ENCODE data around the gene PSMC4.
A peak's percentile ranks its signal among the peaks of the same experiment; 100 is the strongest.

Gene PSMC4

DNA sequence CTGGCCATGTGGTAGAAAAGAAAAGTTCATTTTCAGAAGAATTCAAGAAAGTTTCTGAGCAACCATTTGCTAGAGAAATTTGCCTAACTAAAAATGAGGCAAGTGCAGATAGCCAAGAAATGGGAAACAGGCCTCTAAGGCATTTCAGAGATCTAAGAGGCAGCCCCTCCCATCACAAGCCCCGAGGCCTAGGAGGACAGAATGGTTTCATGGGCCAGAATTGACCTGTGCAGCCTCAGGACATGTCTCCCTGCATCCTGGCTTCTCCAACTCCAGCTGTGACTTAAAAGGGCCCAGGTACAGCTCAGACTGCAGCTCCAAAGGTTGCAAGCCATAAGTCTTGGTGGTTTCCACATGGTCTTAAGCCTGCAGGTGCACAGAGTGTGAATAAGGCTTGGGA lies 22.6 kb downstream of the PSMC4 start:
- DNase-seq (ENCODE audit: low read depth): no peak

DNA sequence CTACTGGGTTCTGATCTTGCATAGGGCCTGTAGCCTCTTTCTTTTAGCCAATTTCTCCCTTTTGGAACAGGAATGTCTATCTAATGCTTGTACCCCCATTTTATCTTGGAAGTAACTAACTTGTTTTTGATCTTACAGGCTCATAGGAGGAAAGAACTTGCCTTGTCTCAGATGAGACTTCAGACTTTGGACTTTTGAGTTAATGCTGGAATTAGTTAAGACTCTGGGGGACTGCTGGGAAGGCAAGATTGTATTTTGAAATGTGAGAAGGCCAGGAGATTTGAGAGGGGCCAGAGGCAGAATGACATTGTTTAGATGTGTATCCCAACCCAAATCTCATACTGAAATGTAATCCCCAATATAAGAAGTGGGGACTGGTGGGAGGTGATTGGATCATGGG lies 23.4 kb downstream of the PSMC4 start:
- DNase-seq (ENCODE audit: low read depth): no peak

DNA sequence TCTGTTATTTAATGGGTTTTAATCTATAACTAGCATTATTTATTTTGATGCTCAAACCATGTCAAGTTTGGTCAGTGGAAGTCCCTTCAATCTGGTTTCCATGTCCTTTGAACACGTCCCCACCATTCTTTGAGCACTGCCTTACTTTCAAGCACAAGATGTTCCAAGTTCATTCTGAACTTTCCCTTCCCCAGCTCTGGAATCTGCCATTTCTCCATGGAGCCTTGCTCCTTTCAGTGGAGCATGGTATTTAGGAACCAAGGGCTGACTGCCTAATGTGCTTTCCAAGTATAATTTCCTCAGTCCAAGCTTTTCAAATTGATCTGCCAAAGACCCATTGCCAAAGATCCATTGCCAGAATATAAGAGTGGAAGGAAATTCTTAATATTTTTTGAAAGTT lies 24.8 kb downstream of the PSMC4 start:
- no peak for DNase-seq (ENCODE audit: low read depth)

DNA sequence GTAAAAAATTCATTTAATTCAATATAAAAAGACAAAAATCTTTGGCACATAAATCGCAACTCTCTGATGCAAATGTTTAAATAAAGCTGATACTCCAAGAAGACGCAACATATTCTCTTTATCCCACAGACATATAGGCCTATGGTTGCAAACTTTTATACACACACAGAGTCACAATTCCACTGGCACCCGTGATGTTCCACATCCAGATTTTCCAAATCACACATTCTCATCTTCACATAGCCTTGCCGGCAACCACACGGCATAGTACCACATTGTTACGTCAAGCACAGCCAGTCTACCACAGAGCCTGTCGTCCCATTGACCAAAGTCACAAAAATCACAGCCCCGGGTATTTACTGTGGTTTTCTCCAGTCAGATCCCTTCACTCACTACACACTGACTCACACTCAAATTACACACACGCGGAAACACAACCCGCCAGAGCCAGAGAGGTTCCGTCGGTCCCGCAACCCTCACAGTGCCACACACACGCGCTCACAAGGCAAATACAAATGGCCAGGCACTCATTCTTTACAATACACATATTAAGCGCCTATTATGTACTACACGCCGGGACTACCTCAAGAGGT lies 25.3 kb downstream of the PSMC4 start:
- DNase-seq (ENCODE audit: low read depth): no peak

DNA sequence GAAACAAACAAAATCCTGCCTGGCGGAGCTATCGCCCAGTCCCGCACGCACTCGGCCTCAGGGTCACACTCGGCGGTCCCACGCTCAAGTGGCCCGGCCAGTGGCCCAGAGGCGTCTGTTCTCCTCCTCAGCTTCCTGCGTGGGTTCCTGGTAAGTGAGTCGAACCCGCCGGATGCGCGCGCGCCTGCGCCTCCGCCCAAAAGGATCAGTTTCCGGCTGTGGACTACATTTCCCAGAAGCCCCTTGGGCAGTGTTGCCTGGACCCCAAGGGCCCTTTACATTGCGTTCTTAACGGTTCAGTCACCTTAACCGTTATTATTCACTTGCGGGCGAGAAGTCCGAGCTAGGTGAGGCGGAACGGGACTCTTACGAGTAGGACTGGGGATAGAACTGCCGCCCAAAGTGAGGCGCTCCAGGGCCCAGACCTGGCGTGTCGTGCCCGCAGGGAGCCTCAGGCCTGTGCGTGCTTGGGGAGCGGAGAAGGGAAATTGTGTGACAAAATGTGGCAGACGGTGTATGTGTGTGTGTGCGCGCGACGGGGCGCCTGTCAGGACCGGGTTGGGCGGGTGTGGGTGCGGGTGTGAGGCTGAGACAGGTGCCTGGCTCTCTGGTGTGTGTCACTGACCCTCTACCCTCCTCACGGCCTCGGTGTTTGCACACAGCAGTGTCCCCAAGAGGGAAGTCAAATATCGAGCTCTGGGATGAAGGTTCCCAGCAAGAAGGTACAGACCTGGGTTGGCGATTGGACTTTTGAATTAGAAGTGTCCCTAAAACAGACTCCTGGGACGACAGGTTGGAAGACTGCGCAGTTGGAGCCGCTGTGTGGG lies 26.1 kb downstream of the PSMC4 start, which contains the start of gene ZNF546:
Gene ZNF546, plus strand, starts transcription at position 250 of the 827 bp plus-strand sequence. CDS start 1,267 bp downstream, outside the sequence.
- peak; percentile 74 for DNase-seq (ENCODE audit: low read depth)

DNA sequence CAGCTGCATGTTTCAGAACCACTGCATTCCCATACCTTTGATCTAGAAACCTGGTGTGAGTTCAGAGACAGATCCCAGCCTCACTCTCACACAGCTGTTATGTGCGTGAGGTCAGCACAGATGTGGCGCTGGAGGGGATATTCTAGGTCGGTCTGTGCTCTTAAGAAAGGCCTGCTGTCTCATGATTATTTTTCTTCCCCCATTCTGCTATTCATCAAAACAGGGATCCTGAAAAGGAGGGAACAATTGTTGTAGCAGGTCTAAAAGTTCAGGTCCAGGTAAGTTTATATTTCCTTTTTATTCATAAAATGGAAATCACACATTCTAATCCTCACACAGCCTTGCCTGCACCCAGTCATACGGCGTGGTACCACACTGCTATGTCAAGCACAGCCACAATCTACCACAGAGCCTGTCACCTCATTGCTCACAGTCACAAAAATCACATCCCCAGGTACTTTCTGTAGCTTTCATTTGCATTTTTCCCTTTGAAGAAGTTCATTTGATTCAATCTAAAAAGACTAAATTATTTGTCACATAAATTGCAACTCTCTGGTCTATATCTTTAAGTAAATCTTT lies 26.8 kb downstream of the PSMC4 start:
- DNase-seq (ENCODE audit: low read depth): no peak

DNA sequence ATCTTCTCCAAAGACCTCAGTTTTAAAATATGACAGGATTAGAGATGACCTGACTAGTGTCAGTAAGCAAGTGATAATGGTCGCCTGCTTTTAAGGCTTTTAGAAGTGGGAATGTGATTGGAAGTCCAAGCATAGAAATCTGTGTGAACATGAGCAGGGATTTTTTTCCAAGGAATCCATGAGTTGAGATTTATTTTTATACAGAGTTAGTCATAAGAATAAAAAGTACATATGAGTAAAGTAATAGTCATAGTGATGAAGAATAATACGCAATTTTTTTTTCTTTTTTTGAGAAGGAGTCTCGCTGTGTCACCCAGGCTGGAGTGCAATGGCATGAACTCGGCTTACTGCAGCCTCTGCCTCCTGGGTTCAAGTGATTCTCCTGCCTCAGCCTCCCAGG lies 27.5 kb downstream of the PSMC4 start:
- no peak for DNase-seq (ENCODE audit: low read depth)

DNA sequence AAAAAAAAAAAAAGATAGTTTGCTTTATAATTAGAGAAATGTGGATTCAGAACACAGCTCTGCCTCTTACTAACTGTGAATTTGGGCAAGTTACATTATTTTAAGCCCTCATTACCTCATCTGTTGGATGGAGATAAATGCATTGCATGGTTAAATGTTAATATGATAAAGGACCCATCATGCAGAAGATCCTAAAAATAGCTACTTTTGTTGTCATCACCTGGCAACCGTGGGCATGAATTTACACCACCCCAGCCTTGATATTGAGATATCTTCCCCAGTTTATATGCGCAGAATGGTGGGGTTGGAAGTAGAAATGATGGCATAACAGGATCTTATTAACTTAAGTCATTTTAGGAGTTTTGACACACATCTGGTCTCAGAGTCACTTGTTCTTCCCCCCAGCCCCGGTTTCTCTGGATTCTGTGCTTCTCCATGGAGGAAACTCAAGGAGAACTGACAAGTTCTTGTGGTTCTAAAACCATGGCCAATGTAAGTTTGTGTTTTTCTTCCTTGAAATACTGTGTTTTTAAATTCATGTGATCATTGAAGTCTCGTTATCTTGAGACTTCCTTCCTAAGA lies 34.8 kb downstream of the PSMC4 start:
- DNase-seq (ENCODE audit: low read depth): no peak

DNA sequence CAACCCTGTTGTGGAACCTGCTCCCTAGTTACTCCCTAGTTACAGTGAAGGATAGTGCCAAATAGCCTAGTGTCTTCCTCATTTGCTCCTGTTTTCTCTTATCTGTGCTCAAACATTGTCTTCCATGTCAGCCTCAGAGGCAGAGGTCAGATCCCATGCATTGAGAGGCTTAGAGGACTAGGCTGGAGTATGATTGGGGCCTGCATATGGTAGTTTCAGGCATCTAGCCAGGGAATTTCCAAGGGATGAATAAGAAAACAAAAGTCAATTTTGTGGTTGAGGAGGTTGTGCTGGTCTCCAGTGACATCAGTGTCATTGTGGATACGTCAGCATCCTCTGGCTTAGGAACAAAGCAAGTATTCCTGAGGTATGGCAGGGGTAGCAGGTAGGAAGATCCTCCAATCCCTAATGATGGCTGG lies 35.3 kb downstream of the PSMC4 start:
- DNase-seq (ENCODE audit: low read depth): peak; percentile 30

DNA sequence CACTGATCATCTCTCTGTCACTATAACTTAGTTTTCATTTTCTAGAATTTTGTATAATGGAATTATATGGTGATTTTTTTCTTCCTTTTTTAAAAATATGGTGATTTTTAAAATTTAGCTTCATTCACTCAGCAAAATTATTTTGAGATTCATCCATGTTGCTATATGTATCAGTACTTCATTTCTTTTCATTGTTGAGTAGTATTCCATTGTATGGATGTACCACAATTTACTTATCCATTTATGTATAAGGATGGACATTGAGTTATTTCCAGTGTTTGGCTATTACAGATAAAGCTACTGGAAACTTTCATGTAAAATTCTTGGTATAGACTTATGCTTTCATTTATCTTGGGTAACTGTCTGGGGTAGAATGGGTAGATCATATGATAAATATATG lies 38.7 kb downstream of the PSMC4 start:
- no peak for DNase-seq (ENCODE audit: low read depth)

DNA sequence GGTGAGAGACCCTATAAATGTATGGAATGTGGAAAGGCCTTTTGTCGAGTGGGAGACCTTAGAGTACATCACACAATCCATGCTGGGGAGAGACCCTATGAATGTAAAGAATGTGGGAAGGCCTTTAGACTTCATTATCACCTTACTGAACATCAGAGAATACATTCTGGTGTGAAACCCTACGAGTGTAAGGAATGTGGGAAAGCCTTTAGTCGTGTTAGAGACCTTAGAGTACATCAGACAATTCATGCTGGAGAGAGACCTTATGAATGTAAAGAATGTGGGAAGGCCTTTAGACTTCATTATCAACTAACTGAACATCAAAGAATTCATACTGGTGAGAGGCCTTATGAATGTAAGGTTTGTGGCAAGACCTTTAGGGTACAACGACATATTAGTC lies 43.0 kb downstream of the PSMC4 start:
- no peak for DNase-seq (ENCODE audit: low read depth)

DNA sequence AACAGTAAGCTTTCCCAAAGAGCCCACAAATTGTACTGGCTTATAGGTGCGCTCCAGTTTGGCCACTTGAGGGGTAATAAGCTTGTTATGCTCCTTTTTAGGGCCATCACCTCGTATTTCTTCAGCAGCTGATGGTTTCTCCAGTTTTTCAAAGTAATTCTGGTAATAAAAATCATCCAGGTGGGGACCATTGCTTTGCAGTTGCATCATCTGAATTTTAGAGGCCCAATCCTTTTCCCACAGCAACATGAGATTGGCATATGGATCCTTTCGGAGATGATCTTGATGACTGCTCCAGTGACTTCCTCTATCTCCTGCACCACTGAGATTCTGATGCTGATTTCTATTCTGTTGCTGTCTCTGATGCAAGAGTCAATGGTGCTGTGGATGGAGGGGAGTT lies 53.0 kb downstream of the PSMC4 start:
- no peak for DNase-seq (ENCODE audit: low read depth)

DNA sequence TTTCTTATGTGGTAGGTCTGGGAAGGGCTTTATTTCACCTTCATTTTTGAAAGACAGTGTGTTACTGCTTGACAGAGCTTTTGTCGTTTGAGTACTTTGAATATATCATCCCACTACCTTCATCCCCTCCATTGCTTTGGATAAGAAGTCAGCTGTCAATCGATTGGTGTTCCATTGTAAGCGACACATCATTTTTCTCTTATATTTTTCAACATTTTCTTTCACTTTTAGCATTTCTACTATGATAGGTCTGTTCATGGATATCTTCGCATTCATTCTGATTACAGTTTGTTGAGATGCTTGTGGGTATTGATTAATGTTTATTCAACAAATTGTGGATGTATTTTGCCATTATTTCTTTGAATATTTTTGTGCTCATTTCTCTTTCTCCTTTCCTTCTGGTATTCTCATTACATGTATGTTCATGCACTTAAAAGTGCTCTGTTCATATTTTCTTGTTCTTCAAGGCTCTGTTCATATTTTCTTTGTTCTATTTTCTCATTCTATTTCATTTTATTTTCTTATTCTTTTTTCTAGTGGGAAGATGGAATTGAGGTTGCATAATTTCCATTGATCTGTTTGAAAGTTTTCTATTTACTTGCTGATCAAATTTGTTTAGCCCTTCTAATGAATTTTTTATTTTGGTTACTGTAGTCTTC lies 55.1 kb downstream of the PSMC4 start:
- no peak for DNase-seq (ENCODE audit: low read depth)

DNA sequence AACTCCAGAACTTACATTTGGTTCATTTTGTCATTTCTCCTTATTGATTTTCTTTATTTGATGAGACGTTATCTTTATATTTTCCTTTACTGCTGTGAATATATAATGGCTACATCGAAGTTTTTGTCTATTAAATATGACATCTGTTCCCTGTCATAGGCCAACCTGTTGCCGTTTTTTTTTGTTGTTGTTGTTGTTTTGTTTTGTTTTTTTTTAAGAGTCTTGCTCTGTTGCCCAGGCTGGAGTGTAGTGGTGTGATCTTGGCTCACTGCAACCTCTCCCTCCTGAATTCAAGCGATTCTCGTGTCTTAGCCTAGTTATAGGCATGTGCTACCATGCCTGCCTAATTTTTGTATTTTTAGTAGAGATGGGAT lies 55.6 kb downstream of the PSMC4 start:
- no peak for DNase-seq (ENCODE audit: low read depth)

All from fibroblast of the conjunctiva (primary cell).